Fibroblast of mammary gland (primary cell): ENCODE measurements around the gene ETS1.

ENCODE experiments used
- DNase-seq: peaks from one replicate; pipeline ENCODE4 v3.0.0-alpha.2; 2010; ENCODE audit warnings: low read depth
- H3K4me3 ChIP-seq: 2 replicates; pipeline ENCODE4 v1.5.1; 2011; ENCODE audit warnings: low read depth, mild to moderate bottlenecking, low read length, moderate library complexity; ENCODE audit not compliant: control insufficient read depth
- CTCF ChIP-seq: conservative IDR thresholded peaks from 2 replicates; pipeline ENCODE4 v1.5.1; 2011; ENCODE audit warnings: low read depth, low read length, inconsistent platforms; ENCODE audit not compliant: control insufficient read depth, insufficient read depth

ETS1 gene

GRCh38 chr11:128499613-128500253 is 87.6 kb downstream of the ETS1 start:
- TF ChIP-seq CTCF, result no peak
- H3K4me3 ChIP-seq, result no peak overlapping the region
- DNase-seq, result peak; percentile 33

GRCh38 chr11:128498721-128499245 is 88.6 kb downstream of the ETS1 start:
- H3K4me3 ChIP-seq, result no peak overlapping the region

GRCh38 chr11:128497776-128498095 is 89.6 kb downstream of the ETS1 start:
- peak overlapping the region; percentile 1 for H3K4me3 ChIP-seq
- TF ChIP-seq CTCF, result no peak

More at GRCh38 chr11:128498721-128499245, 88.6 kb downstream of the ETS1 start:
- peak; percentile 64 for DNase-seq
- TF ChIP-seq CTCF, result no peak

GRCh38 chr11:128497061-128497775 is 90.1 kb downstream of the ETS1 start:
- TF ChIP-seq CTCF, result no peak
- H3K4me3 ChIP-seq, result no peak overlapping the region
- peak; percentile 100 for DNase-seq

More at GRCh38 chr11:128497776-128498095, 89.6 kb downstream of the ETS1 start:
- no peak for DNase-seq

- no peak overlapping the region for H3K4me3 ChIP-seq
- DNase-seq, result no peak
- TF ChIP-seq CTCF, result no peak
Observed at GRCh38 chr11:128496692-128497060, 90.7 kb downstream of the ETS1 start.

- H3K4me3 ChIP-seq, result no peak overlapping the region
- no peak for TF ChIP-seq CTCF
- peak; percentile 14 for DNase-seq
Observed at GRCh38 chr11:128496249-128496648, 91.1 kb downstream of the ETS1 start.
